Measurements from ENCODE around the gene LAMA3.

The LAMA3 gene

DNA sequence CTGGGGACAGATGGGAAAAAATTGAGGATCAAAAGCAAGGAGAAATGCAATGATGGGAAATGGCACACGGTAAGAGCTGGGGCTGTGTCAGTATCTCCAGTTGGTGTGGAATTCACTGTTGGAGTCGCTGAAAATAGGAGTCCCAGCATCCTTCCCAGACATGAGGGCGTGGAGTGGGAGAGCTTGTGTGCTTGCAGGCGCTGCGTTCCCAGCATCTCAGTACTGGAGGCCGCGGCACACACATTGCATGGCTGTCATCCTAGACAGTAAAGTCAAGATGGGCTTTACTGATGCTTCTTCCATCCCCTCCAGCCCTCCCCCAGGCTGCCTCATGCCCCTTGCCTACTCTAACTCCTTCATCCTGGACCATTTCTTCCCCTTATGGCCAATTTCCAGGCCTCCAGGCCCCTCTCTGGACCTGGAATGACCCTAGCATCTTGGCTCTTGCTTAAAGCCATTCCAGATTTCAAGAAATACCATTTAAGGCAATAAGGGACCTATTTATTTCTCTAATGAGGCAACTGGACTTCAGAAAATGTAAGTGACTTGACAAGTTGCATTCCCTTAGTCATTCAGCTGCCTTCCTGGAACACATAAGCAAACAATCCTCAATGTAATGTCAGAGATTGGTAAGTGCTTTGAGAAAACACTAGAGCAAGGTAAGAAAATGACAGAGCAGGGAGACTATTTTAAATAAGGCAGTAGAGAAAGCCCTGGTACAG lies 254.8 kb downstream of the LAMA3 start:
- no peak for DNase-seq

DNA sequence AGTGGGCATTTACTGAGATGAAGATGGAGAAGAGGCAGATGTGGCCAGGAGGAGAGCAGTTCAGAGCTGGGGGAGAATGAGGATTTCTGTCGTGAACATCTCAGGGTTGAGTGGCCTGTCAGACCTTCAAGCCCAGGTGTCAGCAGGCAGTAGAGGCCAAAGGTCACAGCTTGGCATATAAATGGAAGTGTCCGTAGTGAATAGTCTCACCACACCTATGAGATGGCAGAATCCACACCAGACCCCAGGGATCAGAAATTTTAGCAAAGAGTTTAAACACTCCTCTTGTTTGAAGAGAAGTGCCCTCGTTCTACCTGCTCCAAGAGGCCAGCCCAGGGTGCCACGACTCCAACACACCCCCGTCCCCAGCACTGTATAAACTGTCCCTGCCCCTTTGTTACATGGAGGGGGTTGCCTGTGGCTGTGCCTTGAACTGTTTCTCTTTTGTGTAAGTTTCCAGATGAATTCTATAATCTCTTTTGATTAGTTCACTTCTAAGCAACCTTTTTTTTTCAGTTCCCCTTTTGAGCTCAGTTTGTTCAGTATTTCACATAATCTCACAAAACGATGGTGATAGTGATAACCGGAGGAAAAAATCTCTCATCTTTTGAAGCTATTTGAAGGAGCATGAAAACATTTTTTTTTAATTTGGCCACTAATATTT lies 256.3 kb downstream of the LAMA3 start:
- no peak for DNase-seq

DNA sequence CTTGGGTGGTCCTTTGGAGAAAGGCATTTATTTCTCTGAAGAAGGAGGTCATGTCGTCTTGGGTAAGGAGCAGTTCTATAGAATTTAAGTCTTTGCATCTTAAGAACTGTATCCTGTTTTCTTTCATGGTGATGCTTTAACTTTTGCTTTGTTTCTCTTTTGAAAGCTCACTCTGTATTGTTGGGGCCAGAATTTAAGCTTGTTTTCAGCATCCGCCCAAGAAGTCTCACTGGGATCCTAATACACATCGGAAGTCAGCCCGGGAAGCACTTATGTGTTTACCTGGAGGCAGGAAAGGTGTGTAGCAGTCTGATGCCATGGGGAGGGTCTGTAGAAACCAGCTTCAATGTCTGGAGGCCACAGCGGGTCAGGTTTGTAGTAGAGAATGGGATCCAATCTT lies 260.6 kb downstream of the LAMA3 start:
- no peak for DNase-seq

DNA sequence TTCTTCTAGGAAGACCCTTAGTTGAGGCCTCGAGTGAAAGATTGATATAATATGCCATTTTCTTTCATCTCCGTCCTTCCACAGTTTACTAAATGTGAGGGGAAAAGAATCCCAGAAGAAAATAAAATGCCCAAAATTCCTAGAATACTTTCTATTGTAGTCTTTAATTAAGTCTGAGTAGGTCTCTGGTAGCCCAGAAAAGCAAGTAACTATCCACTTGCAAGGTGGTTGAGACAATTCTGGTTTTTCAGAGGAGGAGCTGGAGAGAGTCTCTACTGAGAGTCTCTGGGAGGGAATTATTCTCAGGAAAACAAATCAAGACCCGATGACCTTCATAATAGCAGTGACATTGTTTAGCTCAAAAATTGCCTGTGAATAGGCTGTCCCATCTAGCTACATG lies 261.4 kb downstream of the LAMA3 start:
- no peak for DNase-seq

DNA sequence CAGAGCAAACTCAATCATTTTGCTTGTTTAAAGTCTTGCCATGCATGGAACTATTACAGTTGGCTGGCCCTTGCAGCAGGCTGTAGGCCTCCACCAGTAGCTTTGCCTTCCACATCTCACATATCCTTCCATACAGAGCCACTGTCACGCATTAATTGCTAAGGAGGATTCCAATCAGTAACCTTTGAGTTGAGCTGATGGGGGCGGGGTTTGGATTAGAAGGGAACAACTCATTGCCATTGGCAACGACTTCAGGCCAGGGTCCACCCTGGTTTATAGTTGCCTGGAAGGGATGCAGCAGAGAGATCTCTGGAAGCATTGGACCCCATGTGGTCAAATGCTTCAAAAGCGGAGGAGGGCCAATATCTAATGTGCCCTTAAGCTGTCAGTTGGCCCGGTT lies 262.0 kb downstream of the LAMA3 start:
- no peak for DNase-seq

DNA sequence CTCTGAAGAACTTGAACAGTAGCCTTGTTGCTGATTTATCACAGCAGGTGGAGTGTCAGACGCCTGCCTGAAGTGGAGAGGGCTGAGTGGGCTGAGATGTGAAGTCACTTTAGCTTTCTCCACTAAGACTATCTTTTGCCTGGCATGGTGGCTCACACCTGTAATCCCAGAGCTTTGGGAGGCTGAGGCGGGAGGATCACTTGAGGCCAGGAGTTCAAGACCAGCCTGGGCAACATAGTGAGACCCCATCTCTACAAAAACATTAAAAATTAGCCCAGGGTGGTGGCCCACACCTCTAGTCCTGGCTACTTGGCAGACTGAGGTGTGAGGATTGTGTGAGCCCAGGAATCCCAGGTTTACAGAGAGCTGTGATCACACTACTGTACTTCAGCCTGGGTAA lies 264.7 kb downstream of the LAMA3 start:
- DNase-seq, result no peak

DNA sequence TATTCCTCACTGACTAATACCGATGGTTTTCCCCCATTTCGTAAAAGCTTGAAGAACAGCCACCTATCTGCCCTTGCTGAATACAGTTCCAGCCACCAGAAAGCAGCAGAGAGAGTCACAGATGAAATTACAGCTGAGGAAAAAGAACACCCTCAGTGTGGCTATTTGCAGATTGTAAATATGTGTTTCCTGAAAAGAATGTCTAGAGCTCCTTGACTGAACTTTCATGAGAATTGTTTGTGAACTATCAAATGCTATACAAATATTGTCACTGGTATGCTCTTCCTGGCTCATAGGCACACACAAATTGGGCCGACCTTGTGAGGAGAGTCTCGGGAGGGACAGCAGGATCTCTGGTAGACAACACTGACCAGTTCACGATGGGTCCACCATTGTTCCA lies 267.2 kb downstream of the LAMA3 start:
- DNase-seq, result no peak

DNA sequence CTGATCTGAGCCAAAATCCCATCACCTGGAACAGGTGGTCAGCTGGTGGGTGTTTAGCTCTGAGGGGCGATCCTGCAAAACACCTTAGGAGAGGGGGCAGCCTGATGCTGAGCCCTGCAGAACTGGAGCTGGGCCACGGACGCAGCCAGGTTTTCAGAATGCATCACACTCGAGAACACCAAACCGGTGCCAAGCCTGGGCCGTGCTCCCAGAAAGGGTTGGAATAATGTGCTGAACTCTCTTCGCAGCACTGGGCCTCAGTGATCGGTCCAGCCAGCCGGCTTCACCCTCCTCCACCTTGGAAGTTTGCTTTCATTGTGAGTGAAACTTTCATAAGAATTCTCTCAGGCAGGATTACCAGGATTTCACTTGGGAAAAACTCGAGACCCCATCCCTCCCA lies 268.8 kb downstream of the LAMA3 start:
- no peak for DNase-seq

DNA sequence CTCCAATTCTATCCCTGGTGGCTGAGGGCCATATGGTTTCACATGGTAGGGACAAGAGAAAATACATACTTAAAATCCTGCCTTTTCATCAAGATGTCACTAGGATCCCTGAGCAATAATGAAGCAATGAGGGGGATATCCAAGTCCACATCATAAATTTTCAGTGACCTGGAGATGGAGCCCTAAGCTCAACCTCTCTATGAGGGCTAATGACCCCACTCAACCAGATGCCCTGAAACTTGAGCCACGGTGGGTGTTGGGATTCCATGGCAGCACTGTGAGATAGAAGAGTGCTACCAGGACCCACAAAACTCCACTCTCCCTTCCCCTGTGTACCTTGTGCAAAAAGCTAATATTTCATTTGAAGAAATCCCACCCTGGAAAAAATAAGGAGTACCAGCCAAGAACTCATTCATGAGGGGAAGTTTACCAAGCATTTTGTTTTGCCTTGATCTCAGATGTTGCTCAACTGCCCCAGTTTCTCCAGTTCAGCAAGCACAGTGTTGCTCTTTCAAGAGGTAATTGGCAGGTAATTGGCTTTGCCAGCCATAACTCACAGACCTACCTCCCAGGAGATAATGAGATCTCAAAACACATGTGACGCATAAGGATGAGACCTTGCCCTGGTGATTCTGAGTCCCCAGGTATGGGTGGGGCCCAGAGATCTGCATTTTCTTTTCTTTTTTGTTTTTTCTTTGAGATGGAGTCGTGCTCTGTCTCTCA lies 274.4 kb downstream of the LAMA3 start:
- no peak for DNase-seq

DNA sequence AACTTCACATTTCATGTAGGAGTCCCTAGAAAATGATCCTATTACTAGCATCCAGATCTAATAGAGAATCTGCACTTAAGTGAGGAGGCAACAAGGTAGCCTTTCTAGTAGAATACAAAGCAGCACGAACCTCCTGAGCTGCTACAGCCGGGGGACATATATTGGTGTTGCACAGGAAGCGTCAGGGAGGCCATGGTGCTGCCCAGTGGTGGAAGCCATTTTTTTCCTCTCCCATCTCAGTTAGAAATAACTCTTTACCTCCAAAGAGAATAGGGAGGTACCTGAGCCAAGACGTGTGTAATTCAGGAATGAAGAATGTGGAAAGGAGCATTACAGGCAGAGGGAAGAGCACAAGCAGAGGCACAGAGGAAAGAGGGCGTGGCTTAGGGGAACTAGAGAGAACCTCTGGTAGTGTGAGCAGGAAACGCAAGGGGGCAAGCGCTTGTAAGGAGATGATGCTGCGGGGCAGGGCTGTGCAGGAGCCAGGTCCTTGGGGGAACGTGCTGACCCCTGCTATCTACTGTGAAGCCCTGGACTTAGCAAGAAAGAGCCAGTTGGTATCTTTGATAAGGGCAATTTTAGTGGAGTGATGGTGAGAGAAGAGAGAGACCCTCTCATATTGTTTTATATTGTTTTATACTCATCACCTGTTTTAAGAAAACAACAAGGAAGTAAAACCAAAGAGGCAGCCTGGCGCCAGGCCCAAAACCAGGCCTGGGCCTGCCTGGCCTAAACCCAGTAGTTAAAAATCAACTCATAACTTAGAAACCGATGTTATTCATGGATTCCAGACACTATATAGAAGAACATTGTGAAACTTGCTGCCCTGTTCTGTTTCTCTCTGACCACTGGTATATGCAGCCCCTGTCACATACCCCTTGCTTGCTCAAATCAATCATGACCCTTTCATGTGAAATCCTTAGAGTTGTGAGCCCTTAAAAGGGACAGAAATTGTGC lies 275.3 kb downstream of the LAMA3 start:
- no peak for DNase-seq

DNA sequence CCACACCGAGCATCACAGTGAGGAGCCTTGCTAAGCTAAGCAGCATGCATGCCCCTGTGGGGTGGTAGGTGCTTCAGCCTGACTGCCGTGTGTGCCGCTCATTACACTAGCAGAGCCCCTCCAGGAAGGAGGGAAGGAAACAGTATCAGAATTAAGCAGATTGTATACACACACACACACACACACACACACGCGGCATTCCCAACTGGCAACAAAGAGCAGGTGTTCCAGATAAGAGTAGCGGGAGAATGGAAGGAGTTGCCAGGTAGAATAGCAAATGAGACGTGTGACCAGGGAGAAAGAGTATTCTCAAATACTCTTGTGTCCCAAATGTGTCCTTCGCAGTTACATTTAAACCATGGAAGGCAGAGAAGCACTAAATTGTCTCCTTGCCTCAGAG lies 277.7 kb downstream of the LAMA3 start:
- no peak for DNase-seq

DNA sequence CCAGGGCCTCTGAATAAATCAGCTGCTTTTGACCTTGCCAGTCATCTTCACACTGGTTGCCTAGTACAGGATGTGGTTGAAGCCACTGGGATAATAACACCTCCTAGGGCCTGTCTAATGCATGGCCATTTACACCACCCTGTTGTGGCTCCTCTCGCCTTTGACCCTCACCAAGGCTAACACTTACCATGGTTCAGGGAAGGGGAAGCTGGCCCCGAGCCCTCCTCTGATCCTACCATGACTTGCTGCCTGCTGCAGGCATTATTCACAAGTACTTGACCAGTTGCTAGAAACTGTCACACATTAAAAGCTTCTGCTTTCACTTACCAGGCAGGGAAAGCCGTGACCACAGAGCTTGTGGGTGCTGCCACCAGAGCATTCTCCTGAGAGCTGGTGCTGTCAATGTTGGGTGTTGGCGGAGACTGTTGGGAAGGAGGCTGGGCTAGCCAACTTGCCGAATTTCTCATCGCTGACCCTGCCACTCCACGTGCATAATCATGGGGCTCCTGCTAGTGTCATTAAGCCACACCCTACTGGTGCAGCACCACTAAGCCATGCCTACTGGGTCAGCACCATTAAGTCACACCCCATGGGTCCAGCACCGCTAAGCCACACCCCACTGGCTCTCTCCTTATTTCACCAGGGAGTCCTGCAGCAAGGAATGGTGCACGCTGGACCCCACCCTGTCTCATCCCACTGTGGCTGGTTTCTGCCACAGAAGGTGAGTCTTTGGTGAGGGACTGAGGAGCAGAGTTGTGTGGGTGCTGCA lies 278.3 kb downstream of the LAMA3 start:
- DNase-seq, result no peak

DNA sequence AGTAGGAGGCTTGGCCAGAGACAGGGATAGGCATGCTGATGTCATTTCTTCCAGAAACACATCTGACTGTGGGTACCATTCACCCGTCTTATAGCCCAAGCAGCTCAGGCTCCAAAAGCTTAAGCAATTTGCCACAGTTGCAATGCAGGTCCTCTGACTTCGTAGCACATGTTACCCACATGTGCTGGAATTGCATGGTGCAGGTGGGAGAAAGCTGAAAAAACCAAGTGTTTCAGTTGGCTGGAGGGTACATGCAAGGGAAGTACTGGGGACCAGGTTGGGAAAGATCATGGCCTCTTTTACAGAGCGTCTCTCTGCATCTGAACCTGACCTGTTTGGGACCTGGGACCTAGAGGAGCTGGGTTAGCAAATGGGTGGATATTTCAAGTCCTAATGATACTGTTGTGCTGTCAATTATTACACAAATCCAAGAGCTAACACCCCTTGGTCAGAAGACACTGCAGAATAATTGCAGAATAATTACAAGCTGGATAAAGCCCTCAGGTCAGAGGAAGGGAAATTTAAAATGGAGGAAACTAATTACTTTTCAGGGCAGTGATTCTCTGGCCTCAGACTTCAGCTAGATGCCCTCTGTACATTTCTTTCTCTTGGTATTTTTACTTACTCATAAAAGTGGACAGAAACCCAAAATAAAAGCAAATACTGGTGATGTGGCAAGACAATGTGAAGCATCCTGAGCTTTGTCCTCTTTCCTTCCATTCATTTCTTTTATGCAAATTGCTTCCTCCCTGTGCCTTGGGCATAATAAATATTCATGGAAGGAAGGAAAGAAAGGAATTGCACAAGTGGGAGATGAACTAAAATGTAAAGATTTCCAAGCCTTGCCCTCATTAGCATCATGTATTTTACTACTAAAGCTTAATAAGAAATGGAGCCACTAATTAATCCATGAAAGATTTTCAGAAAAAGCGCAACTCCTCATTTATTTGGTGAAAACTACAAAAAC lies 279.7 kb downstream of the LAMA3 start:
- no peak for DNase-seq

DNA sequence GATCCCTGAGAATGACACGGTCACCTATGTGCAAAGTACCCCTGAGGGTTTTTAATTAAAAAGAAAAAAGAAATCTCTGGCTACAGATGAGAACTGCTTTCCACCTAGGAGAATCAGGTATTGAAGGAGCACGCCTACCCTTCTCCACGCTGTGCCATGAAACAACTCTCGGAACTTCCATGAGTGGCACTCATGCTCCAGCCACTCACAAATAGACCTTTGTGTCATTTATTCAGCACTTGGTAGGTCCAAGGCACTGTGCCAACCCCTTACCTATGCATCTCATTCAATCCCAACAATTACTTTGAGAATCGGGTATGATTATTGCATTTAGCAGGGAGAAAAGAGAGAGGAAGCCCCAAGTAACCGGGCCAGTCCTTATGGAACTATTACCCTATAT lies 280.4 kb downstream of the LAMA3 start:
- DNase-seq, result no peak

DNA sequence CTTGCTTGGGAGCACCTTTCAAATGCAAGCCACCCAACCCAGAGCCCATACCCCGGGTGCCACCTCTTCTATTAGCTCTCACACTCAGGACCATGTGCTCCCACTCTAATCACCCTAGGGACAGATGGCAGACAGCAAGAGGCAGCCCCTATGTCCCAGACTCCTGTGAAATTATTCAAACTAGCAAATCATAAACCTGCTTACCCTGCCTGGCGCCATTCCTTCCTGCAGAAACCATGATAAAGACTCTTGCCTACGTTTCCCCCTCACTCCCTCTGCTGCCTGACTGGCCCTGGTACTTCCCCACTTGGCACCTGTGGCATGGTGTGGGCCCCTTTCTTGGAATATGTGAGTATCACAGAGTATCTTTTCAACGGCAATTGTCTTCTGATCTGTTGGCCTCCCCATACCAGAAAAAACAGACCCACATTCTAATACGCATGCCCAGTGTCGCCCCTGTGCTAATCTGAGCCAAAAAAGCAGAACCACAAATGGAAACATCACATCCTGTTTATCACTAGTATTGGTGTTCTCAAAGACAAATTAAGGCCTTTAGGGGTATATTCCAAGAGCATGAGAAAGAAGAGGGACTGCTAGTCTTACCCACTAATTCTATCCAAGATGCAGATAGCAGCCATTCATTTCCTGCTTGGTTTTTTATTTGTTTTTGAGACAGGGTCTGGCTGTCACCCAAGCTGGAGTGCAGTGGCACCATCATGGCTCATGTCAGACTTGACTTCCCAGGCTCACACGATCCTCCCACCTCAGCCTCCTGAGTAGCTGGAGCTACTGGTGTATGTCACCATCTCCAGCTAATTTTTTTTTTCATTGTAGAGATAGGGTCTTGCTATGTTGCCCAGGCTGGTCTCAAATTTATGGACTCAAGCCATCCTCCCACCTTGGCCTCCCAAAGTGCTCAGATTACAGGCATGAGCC lies 281.2 kb downstream of the LAMA3 start:
- DNase-seq, result no peak

DNA sequence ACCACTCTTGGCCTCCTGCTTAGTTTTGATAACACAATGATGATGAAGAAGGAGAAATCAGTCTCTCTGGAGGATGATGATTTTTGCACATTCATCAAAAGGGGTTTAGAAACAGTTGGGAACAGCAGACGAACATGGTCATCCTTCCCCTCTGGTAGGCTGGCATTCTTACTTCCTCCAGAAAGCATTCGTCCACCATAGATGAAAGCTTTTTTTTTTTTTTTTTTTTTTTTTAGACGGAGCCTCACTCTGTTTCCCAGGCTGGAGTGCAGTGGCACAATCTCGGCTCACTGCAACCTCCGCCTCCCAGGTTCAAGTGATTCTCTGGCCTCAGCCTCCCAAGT lies 281.8 kb downstream of the LAMA3 start:
- no peak for DNase-seq

DNA sequence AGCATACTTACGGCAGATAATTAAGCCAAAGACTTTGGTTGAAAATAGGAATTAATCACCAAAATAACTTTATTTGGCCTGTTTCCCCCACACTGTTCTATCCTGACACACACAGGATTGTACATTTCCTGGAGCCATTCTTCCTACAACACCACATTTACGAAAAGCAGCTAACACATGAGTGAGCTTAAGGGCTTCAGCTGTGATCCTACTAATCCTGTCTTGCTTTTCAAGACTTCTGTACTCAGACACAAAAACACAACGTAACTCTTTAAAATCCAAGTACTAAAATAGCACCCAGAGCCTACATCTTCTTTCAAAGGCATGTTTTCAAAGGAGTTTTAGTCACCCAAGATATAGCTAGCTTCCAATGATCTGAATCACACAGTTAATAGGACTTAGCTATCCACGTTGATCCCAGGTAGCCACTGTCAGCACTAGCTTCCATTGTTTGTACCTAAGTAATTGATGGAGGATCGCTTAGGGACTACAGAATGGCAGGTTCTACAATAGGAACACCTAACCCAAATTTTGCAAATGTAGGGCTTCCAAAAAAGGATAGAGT lies 282.5 kb downstream of the LAMA3 start:
- DNase-seq, result no peak

DNA sequence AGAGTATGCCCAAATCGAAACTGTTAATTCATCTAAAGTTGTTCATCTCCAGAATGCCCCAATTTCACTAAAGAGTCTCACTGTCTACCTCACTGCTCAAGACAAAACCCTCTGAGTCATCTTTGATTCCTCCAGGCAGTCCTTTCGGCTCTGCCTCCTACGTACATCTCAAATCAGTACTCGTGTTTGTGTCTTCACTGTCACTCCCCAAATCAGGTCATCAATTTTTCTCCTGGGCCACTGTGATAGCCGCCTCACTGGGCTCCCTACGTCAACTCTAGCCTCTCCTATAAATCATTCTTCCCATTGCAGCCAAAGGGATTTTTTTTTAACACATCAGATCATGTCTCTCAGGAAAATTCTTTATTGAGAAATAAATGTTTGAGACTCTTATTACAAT lies 283.2 kb downstream of the LAMA3 start:
- DNase-seq, result no peak

DNA sequence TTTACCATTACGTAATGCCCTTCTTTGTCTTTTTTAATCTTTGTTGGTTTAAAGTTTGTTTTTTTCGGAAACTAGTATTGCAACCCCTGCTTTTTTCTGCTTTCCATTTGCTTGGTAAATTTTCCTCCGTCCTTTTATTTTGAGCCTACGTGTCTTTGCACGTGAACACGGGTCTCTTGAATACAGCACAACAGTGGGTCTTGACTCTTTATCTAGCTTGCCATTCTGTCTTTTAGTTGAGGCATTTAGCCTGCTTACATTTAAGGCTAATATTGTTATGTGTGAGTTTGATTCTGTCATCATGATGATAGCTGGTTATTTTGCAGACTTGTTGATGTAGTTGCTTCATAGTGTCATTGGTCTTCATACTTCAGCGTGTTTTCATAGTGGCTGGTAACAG lies 287.9 kb downstream of the LAMA3 start:
- DNase-seq, result no peak
